Measurements from ENCODE around the gene TTC7B. TPM values are rescaled to one million over a fixed set of nuclear protein-coding genes. Genes with fewer than 3 reads are reported as not detected.

TTC7B gene
- total and polyA plus RNA-seq, 7 donors: 5.5 to 70.9 (median 46.8) TPM

- Histone ChIP-seq H3K27ac (peak overlapping the region; percentile 70 to 90 (median 80)), H3K4me1 (peaks cover 0 to 74% (median 59%) of the 10 kb centered on the region in 4 donors), H3K36me3 (no peaks in the 10 kb centered on the region), H3K27me3 (no peaks in the 10 kb centered on the region), H3K9me3 (no peaks in the 10 kb centered on the region), H3K4me3 (no peak overlapping the region)
- DNase-seq: no peak
- TF ChIP-seq EP300 (IDR thresholded peaks at IDR 0.05): no peak
- TF ChIP-seq, protein P1, sequence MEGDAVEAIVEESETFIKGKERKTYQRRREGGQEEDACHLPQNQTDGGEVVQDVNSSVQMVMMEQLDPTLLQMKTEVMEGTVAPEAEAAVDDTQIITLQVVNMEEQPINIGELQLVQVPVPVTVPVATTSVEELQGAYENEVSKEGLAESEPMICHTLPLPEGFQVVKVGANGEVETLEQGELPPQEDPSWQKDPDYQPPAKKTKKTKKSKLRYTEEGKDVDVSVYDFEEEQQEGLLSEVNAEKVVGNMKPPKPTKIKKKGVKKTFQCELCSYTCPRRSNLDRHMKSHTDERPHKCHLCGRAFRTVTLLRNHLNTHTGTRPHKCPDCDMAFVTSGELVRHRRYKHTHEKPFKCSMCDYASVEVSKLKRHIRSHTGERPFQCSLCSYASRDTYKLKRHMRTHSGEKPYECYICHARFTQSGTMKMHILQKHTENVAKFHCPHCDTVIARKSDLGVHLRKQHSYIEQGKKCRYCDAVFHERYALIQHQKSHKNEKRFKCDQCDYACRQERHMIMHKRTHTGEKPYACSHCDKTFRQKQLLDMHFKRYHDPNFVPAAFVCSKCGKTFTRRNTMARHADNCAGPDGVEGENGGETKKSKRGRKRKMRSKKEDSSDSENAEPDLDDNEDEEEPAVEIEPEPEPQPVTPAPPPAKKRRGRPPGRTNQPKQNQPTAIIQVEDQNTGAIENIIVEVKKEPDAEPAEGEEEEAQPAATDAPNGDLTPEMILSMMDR (IDR thresholded peaks at IDR 0.05): no peak
- TF ChIP-seq POLR2A (IDR thresholded peaks at IDR 0.05): no peak
- no peak for TF ChIP-seq POLR2AphosphoS5 (IDR thresholded peaks at IDR 0.05)
- intact Hi-C loops (cut with DNase I): loop anchor here (10.0 kb wide), 1 partner anchor 212 kb away; no protein-coding TSS in a partner anchor
- WGBS, 2 donors: 44 to 66% methylated on average over 15 of the region's 15 CpGs
These were observed 299.0 kb downstream of the TTC7B start for GRCh38 chr14:90517076-90517841.

- intact Hi-C loops (cut with DNase I): loop anchor here (10.0 kb wide), 1 partner anchor 210 kb away; no protein-coding TSS in a partner anchor
These were observed 301.7 kb downstream of the TTC7B start for GRCh38 chr14:90514566-90514965.

GRCh38 chr14:90514015-90514398 is 302.2 kb downstream of the TTC7B start:
- H3K4me1 ChIP-seq: peaks cover 0 to 55% (median 38%) of the 10 kb centered on the region in 4 donors
- H3K27me3 ChIP-seq: no peaks in the 10 kb centered on the region
- DNase-seq: no peak
- no peak overlapping the region for H3K4me3 ChIP-seq
- intact Hi-C loops (cut with DNase I): loop anchor here (10.0 kb wide), 1 partner anchor 209 kb away; no protein-coding TSS in a partner anchor
- TF ChIP-seq, protein P1 (IDR thresholded peaks at IDR 0.05): no peak
- no peak for TF ChIP-seq POLR2AphosphoS5 (IDR thresholded peaks at IDR 0.05)
- no peak for TF ChIP-seq EP300 (IDR thresholded peaks at IDR 0.05)
- no peak for TF ChIP-seq POLR2A (IDR thresholded peaks at IDR 0.05)
- H3K36me3 ChIP-seq: no peaks in the 10 kb centered on the region
- H3K27ac ChIP-seq: peak overlapping the region; percentile 59 to 72 (median 69)
- H3K9me3 ChIP-seq: no peaks in the 10 kb centered on the region
- 17 to 62% methylated on average over 15 of the region's 15 CpGs for WGBS, 2 donors

More at GRCh38 chr14:90514566-90514965, 301.7 kb downstream of the TTC7B start:
- Histone ChIP-seq H3K27ac (peak overlapping the region; percentile 59 to 72 (median 69)), H3K36me3 (no peaks in the 10 kb centered on the region), H3K27me3 (no peaks in the 10 kb centered on the region), H3K9me3 (no peaks in the 10 kb centered on the region), H3K4me3 (no peak overlapping the region), H3K4me1 (peaks cover 0 to 61% (median 39%) of the 10 kb centered on the region in 4 donors)
- DNase-seq: no peak
- 69 to 87% methylated on average over 4 of the region's 4 CpGs for WGBS, 2 donors
- TF ChIP-seq POLR2A (IDR thresholded peaks at IDR 0.05) (no peak), POLR2AphosphoS5 (IDR thresholded peaks at IDR 0.05) (no peak)
- TF ChIP-seq, protein P1 (IDR thresholded peaks at IDR 0.05): no peak

GRCh38 chr14:90513161-90514014 is 302.8 kb downstream of the TTC7B start:
- Histone ChIP-seq H3K27me3 (no peaks in the 10 kb centered on the region), H3K4me3 (no peak overlapping the region), H3K36me3 (no peaks in the 10 kb centered on the region), H3K9me3 (no peaks in the 10 kb centered on the region), H3K27ac (peak overlapping the region; percentile 59 to 72 (median 69)), H3K4me1 (peaks cover 0 to 49% (median 32%) of the 10 kb centered on the region in 4 donors)
- WGBS, 2 donors: 11 to 56% methylated on average over 16 of the region's 16 CpGs
- DNase-seq: peak; percentile 90
- intact Hi-C loops (cut with DNase I): loop anchor here (10.0 kb wide), 1 partner anchor 209 kb away; no protein-coding TSS in a partner anchor
- TF ChIP-seq, protein P1 (IDR thresholded peaks at IDR 0.05): no peak
- peak in 3 of 4 donors; percentile 28 to 45 (median 40) for TF ChIP-seq POLR2AphosphoS5 (IDR thresholded peaks at IDR 0.05)
